NCI-H1417 (cell line): ENCODE data around the gene FKBP11.
A peak's percentile ranks its signal among the peaks of the same experiment; 100 is the strongest.
"Not testable (repeated sequence)": the region's sequence is repeated elsewhere in the genome, so short reads cannot be mapped to it uniquely, and the experiment has no call there.

Experiments used
- DNase-seq, 3 experiments: peaks; one replicate each; lab custom pipeline; 2025; lab: John Stamatoyannopoulos, UW

The FKBP11 gene

DNA sequence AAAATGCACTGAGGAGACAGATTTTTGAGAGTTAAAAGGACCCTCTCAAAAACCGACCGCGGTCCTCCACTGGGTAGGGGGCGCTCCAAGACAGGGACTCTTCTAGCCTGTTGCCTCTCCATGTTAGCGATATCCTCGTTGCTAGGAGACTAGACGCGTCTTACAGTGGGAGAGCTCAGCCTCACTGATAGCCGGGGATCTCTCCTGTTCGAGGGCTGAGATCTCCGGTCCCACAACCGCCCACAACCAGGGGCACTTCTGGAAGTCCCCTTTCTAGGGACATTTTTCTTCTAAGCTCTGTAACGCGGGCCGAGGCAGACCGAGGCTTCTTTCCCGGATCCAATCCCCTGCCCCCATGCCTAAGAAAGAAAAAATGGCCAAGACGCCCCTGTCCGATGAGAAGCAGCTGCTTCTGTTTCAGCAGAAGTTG is 21.3 kb downstream of the FKBP11 start:
- DNase-seq, result peak; percentile 69 to 84 (median 71)

GRCh38 chr12:48903363-48903981 is 21.8 kb downstream of the FKBP11 start:
- no peak for DNase-seq

GRCh38 chr12:48901278-48901677 is 24.0 kb downstream of the FKBP11 start:
- DNase-seq, result no peak

DNA sequence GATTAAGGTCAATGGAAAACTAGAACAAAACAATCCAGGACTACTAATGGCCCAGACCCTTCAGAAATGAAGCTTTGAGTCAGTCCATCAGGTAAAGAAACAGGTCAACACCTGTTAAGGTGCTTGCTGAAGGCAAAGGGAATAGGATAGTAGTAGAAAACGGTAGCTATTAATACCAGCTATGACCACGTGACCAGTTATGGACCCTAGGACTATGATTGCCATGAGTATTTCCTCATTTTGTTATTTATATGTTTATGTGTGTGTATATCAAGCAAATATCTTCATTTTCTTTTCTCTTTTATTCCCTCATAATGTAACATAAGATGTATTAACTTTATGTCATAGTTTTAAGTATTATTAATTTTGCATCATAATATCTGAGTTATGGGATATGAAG is 25.6 kb downstream of the FKBP11 start:
- no peak for DNase-seq

GRCh38 chr12:48894271-48894670 is 31.0 kb downstream of the FKBP11 start:
- DNase-seq, result no peak

GRCh38 chr12:48890657-48891418 is 34.5 kb downstream of the FKBP11 start:
- DNase-seq, result peak; percentile 53 to 87 (median 77)

- no peak for DNase-seq
These were observed 35.6 kb downstream of the FKBP11 start for GRCh38 chr12:48889679-48890078.

- DNase-seq, result peak in 2 of 3 experiments; percentile 49 to 74
These were observed 41.8 kb downstream of the FKBP11 start for GRCh38 chr12:48883305-48884161.

GRCh38 chr12:48882972-48883304 is 42.4 kb downstream of the FKBP11 start:
- DNase-seq, result no peak

GRCh38 chr12:48882315-48882687 is 43.0 kb downstream of the FKBP11 start:
- no peak for DNase-seq

- DNase-seq, result no peak
These were observed 43.5 kb downstream of the FKBP11 start for GRCh38 chr12:48881686-48882314.

GRCh38 chr12:48880647-48881046 is 44.6 kb downstream of the FKBP11 start:
- no peak for DNase-seq

GRCh38 chr12:48878548-48878947 is 46.7 kb downstream of the FKBP11 start:
- DNase-seq, result no peak

GRCh38 chr12:48875944-48876515 is 49.3 kb downstream of the FKBP11 start:
- no peak for DNase-seq

DNA sequence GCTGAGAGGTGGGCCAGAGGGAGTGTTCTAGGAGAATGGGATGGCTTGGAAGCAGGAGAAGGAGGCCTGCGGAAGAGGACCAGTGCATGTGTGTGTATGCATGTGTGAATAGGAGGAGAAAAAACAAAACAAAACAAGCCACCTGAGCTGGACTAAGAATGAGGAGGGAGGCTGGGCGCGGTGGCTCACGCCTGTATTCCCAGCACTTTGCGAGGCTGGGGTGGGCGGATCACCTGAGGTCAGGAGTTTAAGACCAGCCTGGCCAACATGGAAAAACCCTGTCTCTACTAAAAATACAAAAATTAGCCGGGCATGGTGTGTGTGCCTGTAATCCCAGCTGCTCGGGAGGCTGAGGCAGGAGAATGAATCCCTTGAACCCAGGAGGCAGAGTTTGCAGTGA is 51.8 kb downstream of the FKBP11 start:
- DNase-seq, result not testable (repeated sequence)

DNA sequence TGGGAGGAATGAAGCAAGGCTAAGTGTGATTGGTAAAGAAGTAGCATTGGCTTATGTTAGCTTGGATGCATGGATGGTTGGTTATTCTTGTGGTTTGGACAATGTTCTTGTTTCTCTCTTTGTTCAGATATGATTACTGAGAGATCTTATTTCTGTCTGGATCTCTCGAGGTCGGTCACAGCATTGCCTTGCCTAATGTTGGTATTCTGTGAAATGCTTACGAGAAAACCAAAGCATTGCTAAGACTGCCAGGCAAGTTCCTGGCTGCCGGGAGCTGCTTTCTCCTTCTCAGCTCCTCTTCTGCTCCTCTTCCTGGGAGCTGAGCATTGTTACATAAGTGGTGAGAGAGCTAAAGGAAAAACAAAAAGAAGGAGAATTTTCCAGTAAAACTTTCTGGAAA is 52.2 kb downstream of the FKBP11 start:
- DNase-seq, result no peak
